ENCODE data around the gene CSAD.
"Not testable (repeated sequence)": the region's sequence is repeated elsewhere in the genome, so short reads cannot be mapped to it uniquely, and the experiment has no call there.

The CSAD gene

DNA sequence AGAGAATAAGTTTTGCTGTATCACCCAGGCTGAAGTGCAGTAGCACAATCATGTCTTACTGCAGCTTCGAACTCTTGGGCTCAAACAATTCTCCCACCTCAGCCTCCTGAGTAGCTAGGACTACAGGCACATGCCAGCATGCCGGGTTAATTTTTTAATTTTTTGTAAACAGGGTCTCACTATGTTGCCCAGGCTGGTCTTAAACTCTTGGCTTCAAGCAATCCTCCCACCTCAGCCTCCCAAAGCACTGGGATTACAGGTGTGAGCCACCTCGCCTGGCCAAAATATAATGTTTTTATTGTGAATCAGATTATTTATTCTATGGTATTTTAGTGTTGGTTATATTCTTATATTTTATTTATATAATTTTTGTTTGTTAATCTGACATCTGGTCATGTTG is 4.0 kb downstream of the CSAD start:
- no peak for DNase-seq

DNA sequence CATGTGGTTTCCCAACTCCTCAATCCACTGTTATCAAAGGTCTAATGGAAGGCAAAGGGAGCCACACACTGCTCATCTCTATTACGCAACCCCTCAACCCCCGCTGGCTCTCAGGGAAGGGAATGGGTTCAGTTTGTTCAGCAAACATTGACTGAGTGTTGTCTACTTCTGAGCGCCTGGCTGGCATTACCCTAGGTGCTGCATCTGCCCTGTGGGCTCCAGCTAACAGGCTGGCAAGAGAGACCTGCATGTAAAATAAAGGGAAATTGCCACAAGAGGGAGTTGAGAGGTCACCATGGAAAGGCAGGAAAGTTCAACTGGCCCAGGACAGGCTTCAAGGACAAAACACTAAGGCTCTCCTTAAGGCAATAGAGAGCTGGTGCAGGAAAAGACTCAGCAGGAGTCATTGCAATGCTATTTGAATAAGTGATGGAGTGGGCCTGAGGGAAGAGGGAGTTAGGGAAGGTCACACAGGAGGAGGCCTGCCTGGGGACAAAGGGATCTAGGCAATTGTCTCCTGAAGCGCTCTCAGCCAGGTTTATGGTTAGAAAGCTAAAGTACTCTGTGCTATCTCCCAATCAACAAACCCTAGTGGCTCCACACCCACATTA is 5.7 kb downstream of the CSAD start:
- no peak for DNase-seq

DNA sequence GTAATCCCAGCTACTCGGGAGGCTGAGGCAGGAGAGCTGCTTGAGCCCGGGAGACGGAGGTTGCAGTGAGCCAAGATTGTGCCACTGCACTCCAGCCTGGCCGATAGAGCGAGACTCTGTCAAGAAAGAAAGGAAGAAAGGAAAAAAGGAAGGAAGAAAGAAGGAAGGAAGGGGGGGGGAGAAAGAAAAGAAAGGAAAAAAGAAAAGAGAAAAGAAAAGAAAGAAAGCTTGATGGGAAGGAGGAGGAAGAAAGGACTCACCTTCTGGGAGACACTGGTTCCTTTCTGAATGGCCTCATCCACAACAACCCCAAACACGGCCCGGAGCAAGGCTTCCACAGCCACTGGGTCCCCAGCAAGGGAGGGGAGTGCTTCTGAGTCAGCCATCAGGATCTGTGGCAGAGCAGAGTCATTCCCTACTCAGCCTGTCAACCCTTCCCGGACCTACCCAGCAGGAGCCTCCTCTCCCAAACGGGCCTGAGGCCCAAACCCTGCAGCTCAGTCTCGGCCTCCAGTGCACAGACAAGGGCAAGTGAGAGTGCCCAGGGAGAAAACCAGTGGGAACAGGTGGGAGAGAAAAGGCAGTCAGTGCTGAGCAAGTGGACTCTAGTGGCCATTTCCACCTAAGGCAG is 7.5 kb downstream of the CSAD start:
- DNase-seq, result no peak

DNA sequence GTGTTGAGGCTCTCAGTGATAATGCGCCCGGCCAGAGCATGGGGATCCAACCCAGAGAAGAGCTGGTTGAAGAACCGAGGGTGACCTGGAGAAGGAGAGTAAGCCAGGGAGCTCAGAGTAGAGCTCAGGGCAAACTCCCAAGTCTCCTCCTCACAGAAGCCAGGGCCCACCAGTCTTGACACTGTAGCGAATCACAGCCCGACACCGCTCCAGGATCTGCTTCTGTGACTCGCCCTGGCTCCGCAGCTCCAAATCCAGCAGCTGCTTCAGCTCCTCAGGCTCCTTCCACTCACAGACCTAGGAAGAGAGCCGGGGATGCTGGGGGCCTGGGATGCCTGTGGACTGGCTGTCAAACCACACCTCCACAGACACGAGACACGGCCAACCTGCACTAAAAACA is 8.4 kb downstream of the CSAD start:
- no peak for DNase-seq

DNA sequence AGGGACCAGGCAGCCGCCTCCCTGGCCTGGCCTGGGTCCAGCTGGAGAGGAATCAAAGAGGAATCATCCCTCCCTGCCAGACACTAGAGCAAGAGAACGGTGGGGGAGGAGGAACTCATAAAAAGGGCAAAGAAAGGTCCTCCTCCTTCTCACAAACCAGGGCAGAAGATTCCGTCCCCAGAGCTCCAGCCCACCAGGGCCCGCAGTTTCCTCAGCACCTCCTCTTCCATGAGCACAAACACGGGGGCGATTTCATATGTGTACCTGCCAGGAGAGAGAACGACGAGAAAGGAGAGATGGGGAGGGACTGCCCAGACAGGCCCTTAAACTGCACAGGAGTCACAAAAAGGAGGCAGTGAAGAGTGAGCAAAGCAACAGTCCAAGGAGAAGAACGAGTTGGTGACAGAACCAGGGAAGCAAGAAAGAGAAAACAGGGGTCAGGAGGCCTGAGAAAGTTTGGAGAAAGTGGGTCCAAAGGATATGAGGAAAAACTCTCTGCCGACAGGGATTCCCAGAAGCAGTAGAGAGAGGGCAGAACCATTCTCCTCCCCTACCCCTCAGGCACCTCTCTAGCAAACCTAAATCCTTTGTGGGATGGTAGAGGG is 8.9 kb downstream of the CSAD start:
- no peak for DNase-seq

DNA sequence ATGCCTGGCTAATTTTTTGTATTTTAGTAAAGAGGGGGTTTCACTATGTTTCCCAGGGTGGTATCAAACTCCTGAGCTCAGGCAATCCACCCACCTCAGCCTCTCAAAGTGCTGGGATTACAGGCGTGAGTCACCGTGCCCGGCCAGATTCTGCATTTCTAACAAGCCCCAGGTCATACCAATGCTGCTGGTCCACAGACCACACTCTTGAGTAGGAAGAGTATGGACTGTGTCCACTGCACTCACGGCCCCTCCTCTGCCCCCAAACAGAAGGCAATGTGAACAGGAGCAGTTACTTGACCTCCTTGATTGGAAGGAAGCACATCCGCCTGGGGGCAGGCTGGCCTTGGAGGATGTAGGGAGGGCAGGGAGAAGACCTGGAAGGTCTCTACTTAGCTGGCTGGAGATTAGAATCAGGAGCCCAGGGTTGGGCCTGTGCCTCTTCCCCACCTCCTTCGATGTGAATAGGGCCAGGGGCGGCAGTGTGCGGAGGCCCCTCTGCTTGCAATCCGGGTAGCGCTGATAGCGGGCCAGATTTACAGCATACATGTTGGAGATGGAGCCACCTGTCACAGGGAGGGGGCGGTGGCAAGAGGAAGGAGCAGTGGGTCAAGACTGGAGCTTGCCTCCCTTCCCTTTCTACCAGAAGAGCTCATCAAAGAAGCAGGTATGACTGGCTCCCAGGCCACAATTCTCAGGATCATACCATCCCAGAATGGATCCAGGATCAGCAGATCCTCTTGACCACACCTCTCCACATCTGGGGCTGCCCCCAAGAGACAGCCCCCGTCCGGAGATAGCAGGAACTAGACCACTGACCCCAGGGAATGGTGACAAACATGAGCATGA is 9.6 kb downstream of the CSAD start:
- DNase-seq, result no peak

DNA sequence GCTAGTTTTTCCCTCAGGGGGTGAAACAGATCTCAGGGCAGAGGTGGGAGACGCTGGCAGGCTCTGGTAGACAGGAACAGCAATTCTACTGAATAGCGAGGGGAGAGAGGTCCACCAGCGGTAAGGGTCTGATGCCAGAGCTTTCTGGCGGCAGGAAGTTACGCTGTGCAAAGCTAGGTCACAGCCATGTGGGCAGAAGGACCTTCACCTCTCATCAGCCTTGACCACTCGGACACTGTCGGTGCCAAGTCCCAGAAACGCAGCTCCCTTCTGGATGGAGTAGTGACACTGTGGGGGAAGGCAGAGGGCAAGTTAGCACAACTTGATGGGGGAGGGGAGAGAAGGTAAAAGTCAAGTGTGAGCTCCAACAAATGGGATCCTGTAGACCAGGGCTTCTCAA is 10.5 kb downstream of the CSAD start:
- no peak for DNase-seq

DNA sequence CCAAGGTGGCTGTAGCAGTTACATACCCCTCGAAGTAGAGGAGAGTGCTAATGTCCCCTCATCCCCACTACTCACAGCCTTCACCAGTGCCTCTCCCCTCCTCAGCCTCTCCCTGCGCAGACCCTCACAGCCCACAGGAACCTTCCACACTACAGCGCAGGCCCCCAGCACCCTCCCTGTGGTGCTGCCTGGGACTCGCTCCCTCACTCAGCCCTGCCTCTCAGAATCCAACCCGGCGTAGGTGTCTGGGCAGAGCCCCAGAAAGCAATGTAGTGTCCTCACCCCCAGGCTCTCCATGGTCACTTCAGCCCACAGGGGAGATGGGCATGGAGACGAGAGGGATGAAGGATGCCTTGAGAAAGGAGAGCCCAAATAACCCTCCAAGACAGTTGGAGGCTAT is 11.1 kb downstream of the CSAD start:
- DNase-seq, result no peak

DNA sequence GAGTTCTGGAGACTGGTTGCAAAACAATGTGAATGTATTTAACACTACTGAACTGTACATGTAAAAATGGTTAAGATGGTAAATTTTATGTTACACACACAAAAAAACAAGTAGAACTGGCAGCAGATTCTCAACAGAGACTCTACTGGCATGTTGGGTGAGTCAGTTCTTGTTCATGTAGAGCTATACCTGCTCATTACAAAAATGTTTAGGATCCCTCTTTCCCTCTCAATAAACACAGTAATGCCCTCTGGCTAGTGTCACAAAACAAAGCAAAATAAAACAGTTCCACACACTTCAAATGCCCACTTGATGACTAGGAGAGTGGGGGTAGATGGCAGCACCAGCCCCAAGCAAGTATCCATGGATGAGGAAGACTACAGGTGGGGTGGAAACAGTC is 13.9 kb downstream of the CSAD start:
- no peak for DNase-seq

DNA sequence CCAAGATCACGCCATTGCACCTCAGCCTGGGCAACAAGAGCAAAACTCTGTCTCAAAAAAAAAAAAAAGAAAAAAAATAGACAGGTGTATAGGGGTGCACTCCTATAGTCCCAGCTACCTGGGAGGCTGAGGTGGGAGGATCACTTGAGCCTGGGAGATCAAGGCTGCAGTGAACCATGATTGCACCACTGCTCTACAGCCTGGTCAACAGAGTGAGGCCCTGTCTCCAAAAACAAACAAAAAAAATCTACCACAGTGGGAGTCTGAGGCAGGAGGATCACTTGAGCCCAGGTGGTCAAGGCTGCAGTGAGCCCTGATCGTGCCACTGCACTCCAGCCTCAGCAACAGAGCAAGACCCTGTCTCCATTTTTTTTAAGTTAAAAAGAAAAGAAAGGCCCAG is 17.7 kb downstream of the CSAD start:
- not testable (repeated sequence) for DNase-seq

DNA sequence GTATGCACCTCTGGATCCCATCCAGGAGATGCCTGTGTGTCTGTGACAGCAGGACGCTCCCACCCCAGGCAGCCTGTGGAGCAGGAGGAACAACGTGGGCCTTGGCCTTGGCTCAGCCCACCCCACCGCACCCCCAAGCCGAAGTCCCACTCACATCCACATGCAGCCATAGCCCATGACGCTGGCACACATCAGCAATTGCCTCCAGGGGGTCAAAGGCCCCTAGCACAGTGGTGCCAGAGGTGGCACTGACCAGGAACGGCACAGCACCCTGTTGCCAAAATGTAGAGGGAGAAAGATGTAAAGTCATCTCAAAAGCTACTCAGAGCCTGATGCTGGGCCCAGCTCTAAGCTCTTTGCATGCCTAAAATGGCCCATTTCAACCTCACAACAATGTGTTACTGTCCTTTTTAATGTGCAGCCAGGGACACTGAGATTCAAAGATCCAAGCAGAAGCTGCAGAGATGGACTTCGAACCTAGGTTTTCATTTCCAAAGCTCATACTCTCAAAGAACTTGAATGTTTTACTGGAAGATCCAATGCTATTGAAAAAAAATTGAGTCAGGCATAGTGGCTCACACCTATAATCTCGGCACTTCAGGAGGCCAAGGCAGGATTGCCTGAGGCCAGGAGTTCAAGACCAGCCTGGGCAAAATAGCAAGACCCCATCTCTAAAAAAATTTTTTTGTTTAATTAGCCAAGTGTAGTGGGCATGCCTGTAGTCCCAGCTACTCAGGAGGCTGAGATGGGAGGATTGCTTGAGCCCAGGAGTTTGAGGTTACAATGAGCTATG is 19.4 kb downstream of the CSAD start:
- no peak for DNase-seq

DNA sequence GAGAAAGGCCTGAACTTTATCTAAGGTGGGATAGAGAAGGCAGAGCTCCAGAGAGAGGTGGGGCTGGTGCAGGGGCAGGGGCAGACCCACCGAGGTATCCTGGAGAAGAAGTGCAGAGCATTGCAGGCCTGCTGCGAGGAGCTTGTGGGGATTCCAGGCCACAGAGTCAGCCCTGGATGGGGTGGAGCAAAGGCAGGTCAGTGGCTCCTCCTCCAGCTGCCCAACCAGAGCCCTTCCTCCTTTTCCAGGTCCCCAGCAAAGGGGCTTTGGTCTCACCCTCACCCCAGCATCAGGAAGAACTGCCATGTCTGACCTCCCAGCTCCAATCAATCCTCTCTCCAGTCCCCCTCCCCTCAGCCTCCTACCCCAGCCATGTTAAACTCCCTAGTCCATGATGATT is 20.1 kb downstream of the CSAD start:
- DNase-seq, result no peak

DNA sequence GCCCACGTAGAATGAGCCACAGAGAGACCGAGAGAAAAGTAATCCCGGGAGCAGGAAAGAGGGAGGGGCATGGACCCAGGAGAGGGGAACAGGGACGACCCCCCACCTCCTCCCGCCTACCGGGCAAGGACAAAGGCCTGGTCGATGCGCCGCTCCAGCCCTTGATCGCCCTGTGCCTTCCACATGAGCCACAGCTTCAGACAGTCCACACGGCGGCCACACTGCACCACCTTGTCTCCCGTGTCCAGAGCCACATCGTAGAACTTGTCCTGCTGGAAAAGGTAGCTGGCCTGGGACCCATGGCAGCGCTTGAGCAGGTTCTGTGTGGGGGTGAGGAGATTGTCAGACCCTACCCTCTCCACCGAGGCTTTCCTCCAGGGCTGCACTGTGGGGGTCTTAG is 20.7 kb downstream of the CSAD start:
- no peak for DNase-seq

DNA sequence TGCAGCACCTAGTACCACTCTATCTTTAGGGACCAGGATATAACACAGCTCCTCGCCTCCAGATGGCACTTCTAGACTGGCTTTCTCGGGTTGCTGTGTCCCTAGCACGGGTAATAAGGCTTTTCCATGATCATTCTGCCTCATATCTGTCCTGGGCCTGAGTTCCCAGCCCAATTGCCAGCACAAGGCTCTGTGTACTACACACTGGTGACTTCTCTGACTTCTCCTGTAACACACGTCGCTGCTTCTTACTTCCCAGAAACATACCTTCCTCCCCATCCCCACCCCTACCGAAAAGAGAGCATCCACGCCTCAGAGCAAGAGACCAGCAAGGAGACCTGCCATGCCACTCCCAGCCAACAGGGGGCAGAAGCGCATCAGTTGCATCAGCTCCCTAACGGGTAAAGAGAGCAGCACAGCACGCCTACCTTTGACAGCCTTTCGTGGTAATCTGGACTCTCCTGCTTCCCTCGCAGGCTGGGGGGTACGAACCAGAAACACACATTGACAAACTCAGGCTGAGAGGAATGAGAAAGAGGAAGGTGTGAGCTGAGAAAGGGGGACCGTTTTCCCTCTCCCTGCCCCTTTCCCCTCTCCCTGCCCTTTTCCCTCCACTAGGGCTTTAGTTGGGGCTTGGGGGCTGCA is 21.4 kb downstream of the CSAD start:
- peak; percentile 83 for DNase-seq

DNA sequence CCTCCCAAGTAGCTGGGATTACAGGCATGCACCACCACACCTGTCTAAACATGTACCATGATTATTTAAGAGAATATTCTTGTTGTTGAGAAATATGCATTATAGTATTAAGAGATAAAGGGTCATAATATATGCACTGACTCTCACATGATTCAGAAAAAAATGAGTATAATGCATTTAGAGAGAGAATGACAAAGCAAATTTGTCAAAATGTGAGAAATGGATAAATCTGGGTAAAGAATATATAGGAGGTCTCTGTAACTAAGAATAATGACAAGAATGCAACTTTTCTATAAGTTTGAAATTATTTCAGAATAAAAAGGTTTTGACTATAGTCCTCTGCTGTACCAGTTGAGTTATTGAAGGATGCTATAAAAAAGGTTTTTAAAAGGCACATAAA is 28.3 kb downstream of the CSAD start:
- no peak for DNase-seq

DNA sequence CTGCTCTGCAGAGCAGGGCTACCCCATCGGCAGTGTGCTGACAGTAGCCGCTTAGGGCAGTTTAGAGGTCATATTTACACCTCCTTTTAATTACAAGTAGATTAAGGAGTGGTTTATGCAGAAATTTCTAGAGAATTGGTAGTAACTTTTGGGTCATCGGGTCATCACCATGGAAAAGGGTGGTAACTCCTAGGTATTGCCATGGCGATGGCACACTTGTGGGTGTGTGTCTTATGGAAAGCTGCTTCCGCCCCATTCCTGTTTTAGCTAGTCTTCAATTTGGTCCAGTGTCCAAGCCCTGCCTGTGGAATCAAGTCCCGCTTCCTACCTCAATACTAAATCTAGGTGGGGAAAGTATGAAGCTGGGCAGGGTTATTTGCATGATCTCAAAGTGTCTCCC is 29.7 kb downstream of the CSAD start:
- DNase-seq, result no peak

DNA sequence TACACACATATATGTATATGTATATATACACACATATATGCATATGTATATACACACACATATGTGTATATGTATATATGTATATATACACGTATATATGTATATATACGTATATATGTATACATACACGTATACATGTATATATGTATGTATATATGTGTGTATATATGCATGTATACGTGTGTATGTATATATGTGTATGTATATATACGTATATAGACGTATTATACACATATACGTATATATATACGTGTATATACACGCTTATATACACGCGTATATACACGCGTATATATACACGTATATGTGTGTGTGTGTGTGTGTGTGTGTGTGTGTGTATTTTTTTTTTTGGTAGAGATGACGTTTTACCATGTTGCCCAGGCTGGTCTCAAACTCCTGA is 33.1 kb downstream of the CSAD start:
- no peak for DNase-seq

DNA sequence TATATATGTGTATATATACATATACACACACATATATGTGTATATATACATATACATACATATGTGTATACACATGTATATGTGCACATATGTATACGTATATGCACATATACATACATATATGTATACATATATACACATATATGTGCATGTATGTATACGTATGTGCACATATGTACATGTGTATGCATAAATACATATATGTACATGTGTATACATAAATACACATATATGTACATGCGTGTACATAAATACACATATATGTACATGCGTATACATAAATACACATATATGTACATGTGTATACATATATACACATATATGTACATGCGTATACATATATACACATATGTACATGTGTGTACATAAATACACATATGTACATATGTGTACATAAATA is 33.5 kb downstream of the CSAD start:
- no peak for DNase-seq

DNA sequence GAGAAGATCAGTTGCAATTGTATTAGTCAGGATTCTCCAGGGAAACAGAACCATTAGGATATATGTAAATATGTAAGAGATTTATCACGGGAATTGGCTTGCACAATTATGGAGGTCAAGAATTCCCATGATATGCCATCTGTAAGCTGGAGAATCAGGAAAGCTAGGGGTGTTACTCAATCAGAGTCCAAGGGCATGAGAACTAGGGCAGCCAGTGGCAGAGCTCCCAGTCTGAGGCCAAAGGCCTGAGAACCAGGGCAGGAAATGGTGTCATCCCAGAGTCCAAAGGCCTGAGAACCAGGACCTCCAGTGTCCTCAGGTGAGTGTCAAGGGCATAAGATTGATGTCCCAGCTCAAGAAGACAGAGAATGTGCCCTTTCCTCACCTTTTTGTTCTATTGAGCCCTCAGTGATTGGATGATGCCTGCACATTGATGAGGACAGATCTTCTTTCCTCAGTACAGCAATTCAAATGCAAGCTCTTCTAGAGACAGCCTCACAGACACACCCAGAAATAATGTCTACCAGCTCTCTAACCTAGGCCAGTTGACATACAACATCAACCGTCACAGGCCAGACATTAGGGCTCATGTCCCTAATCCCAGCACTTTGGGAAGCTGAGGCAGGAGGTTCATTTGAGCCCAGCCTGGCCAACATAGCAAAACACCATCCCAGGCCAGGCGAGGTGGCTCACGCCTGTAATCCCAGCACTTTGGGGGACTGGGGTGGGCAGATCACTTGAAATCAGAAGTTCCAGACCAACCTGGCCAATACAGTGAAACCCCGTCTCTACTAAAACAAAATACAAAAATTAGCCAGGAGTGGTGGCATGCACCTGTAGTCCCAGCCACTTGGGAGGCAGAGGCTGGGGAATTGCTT is 35.1 kb downstream of the CSAD start:
- DNase-seq, result no peak

DNA sequence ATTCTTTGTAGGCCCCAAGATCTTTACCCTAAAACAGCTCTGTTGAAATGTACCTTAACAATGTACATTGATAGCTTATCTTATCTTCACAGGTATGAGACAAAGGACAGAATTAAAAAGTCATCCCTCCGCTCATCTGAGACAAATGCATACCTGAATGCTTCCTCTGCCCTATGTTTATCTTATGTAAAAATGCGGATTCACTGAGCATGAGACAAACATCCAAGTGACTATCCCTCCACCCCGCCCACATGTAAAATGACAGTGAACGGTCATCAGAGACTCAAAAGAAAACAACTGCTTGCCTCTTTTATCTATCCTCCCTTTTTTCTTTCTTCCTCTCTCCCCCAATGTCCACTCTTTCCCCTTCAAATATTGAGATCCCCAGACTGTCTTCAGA is 37.4 kb downstream of the CSAD start:
- no peak for DNase-seq

DNA sequence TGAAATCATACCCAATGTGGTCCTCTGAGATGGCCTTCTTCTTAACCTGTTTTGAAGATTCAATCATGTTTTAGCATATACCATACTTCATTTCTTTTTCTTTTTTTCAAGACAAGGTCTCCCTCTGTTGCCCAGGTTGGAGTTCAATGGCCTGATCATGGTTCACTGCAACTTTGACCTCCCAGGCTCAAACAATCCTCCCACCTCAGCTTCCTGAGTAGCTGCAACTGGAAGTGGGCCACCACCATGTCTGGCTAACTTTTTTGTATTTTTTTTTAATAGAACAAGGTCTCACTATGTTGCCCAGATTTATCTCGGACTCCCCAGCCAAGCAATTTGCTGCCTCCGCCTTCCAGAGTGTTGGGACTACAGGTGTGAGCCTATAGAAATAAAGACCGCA is 47.0 kb downstream of the CSAD start:
- DNase-seq, result no peak

DNA sequence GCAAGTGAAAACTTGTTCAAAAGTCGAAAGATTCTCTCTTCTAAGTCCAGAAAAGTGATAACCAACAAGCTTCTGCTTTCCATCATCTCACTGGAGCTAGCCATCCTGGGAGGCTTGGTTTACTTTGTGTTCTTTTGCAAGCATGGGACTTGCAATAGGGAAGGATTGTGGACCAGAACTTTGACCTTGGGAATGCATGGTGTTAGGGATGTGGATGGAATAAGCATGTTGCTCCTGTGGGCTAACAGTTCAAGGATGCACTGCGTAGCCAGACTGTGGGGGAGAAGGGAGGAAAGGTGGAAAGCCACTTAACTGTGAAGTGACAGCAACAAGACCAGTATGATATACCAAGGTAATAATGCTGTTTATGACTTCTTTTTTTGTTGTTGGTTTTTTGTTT is 48.9 kb downstream of the CSAD start:
- DNase-seq, result no peak

Data from NCI-H1694 treated with DMSO at 0.1 percent for 48 hours (cell line).